GM18519 (cell line): ENCODE data around the gene LMBRD2.
A peak's percentile ranks its signal among the peaks of the same experiment; 100 is the strongest.
"Not testable (repeated sequence)": the region's sequence is repeated elsewhere in the genome, so short reads cannot be mapped to it uniquely, and the experiment has no call there.

ENCODE experiments used
- ATAC-seq: cut with Tn5 transposase; IDR thresholded peaks from one replicate; pipeline ENCODE4 v1.9.1; 2021; ENCODE audit warnings: mild to moderate bottlenecking, moderate library complexity; ENCODE audit not compliant: unreplicated experiment, low FRiP score

LMBRD2 gene

GRCh38 chr5:36162810-36163486 lies 11.3 kb upstream of the LMBRD2 start:
- no peak for ATAC-seq

GRCh38 chr5:36161361-36161760 lies 9.7 kb upstream of the LMBRD2 start:
- ATAC-seq, result no peak

GRCh38 chr5:36160617-36161016 lies 8.9 kb upstream of the LMBRD2 start:
- no peak for ATAC-seq

- ATAC-seq, result no peak
Observed at GRCh38 chr5:36158144-36158543, 6.5 kb upstream of the LMBRD2 start.

- no peak for ATAC-seq
Observed at GRCh38 chr5:36156619-36157018, 4.9 kb upstream of the LMBRD2 start.

- no peak for ATAC-seq
Observed at GRCh38 chr5:36156121-36156601, 4.5 kb upstream of the LMBRD2 start.

- ATAC-seq, result no peak
Observed at GRCh38 chr5:36155291-36155690, 3.6 kb upstream of the LMBRD2 start.

GRCh38 chr5:36153726-36154125 lies 2.0 kb upstream of the LMBRD2 start:
- no peak for ATAC-seq

GRCh38 chr5:36153298-36153677 lies 1.6 kb upstream of the LMBRD2 start:
- ATAC-seq, result no peak

GRCh38 chr5:36152324-36153297 lies 924 bp upstream of the LMBRD2 start:
- ATAC-seq, result no peak

GRCh38 chr5:36150676-36151433 lies 832 bp downstream of the LMBRD2 start:
- peak; percentile 35 for ATAC-seq

GRCh38 chr5:36147681-36148080 lies 4.0 kb downstream of the LMBRD2 start:
- ATAC-seq, result no peak

- no peak for ATAC-seq
Observed at GRCh38 chr5:36146390-36146789, 5.3 kb downstream of the LMBRD2 start.

GRCh38 chr5:36145311-36145710 lies 6.4 kb downstream of the LMBRD2 start:
- no peak for ATAC-seq

- ATAC-seq, result no peak
Observed at GRCh38 chr5:36138900-36139683, 12.6 kb downstream of the LMBRD2 start.

- no peak for ATAC-seq
Observed at GRCh38 chr5:36136581-36136980, 15.1 kb downstream of the LMBRD2 start.

GRCh38 chr5:36135988-36136387 lies 15.7 kb downstream of the LMBRD2 start:
- ATAC-seq, result no peak

- ATAC-seq, result not testable (repeated sequence)
Observed at GRCh38 chr5:36133009-36133408, 18.7 kb downstream of the LMBRD2 start.

GRCh38 chr5:36129666-36130065 lies 22.0 kb downstream of the LMBRD2 start:
- ATAC-seq, result not testable (repeated sequence)

- no peak for ATAC-seq
Observed at GRCh38 chr5:36128795-36129194, 22.9 kb downstream of the LMBRD2 start.
